Large intestine (tissue), 3 donors: ENCODE data around the gene ACVRL1. TPM values are rescaled to one million over a fixed set of nuclear protein-coding genes. Genes with fewer than 3 reads are reported as not detected.
"Not testable (repeated sequence)": the region's sequence is repeated elsewhere in the genome, so short reads cannot be mapped to it uniquely, and the experiment has no call there.

ENCODE experiments used
- DNase-seq, 2 donors: peaks; one replicate each; pipeline versions ENCODE4 v3.0.0 to v3.0.0-alpha.2; 2013
- H3K27ac ChIP-seq: one replicate; pipeline ENCODE4 v1.5.1; 2013; ENCODE audit warnings: low read length
- H3K27me3 ChIP-seq: 2 replicates; pipeline ENCODE4 v1.6.1; 2013; ENCODE audit warnings: low read length; ENCODE audit not compliant: control insufficient read depth, insufficient read depth
- H3K36me3 ChIP-seq: 2 replicates; pipeline ENCODE4 v1.6.1; 2013; ENCODE audit warnings: low read length; ENCODE audit not compliant: control insufficient read depth, insufficient read depth
- H3K4me1 ChIP-seq: one replicate; pipeline ENCODE4 v1.6.1; 2013; ENCODE audit warnings: low read length; ENCODE audit not compliant: control insufficient read depth, insufficient read depth
- H3K4me3 ChIP-seq: one replicate; pipeline ENCODE4 v1.5.1; 2013; ENCODE audit warnings: low read length
- H3K9me3 ChIP-seq: one replicate; pipeline ENCODE4 v1.6.1; 2013; ENCODE audit warnings: mild to moderate bottlenecking, low read depth, low read length, moderate library complexity; ENCODE audit not compliant: control insufficient read depth
- WGBS: methylation state at CpG from one replicate; pipeline ENCODE4 v1.1.5; 2013; ENCODE audit warnings: low lambda C conversion rate; ENCODE audit not compliant: insufficient coverage; 5-methylcytosine and 5-hydroxymethylcytosine counted together
- polyA plus RNA-seq: library from polyadenylated mRNA; unstranded; fragments of 120-200 nt; gene quantifications from one replicate; pipeline ENCODE4 v1.2.1, GENCODE V29; 2013

The ACVRL1 gene
- polyA plus RNA-seq, 1 donor: 17.7 TPM

GRCh38 chr12:51873251-51873994, 33.9 kb upstream of the ACVRL1 start:
- Histone ChIP-seq H3K4me1 (peaks cover 8% of the 10 kb centered on the region), H3K27ac (no peak overlapping the region), H3K9me3 (no peaks in the 10 kb centered on the region), H3K27me3 (peaks cover 18% of the 10 kb centered on the region), H3K4me3 (no peak overlapping the region), H3K36me3 (no peaks in the 10 kb centered on the region)
- no peak for DNase-seq
- WGBS: no CpG with 5 or more reads among the region's 8 CpGs

- Histone ChIP-seq H3K36me3 (no peaks in the 10 kb centered on the region), H3K4me1 (peaks cover 2% of the 10 kb centered on the region), H3K4me3 (no peak overlapping the region), H3K27ac (no peak overlapping the region), H3K9me3 (no peaks in the 10 kb centered on the region), H3K27me3 (peaks cover 12% of the 10 kb centered on the region)
- no peak for DNase-seq
- WGBS: 88% methylated on average over 1 of the region's 8 CpGs
These were observed 33.3 kb upstream of the ACVRL1 start for GRCh38 chr12:51874000-51874399.

GRCh38 chr12:51874486-51874885, 32.8 kb upstream of the ACVRL1 start:
- H3K27ac ChIP-seq: no peak overlapping the region
- H3K9me3 ChIP-seq: no peaks in the 10 kb centered on the region
- peaks cover 8% of the 10 kb centered on the region for H3K27me3 ChIP-seq
- H3K36me3 ChIP-seq: no peaks in the 10 kb centered on the region
- H3K4me3 ChIP-seq: no peak overlapping the region
- no peaks in the 10 kb centered on the region for H3K4me1 ChIP-seq
- WGBS: no CpG with 5 or more reads among the region's 4 CpGs
- DNase-seq: no peak

- Histone ChIP-seq H3K4me1 (no peaks in the 10 kb centered on the region), H3K4me3 (no peak overlapping the region), H3K27me3 (no peaks in the 10 kb centered on the region), H3K27ac (no peak overlapping the region), H3K9me3 (no peaks in the 10 kb centered on the region), H3K36me3 (no peaks in the 10 kb centered on the region)
- WGBS: no CpG with 5 or more reads among the region's 3 CpGs
- DNase-seq: no peak
These were observed 28.2 kb upstream of the ACVRL1 start for GRCh38 chr12:51879102-51879501.

GRCh38 chr12:51883295-51883694, 24.0 kb upstream of the ACVRL1 start:
- Histone ChIP-seq H3K4me3 (no peak overlapping the region), H3K4me1 (peaks cover 5% of the 10 kb centered on the region), H3K27ac (no peak overlapping the region), H3K36me3 (no peaks in the 10 kb centered on the region), H3K27me3 (no peaks in the 10 kb centered on the region), H3K9me3 (no peaks in the 10 kb centered on the region)
- no CpG with 5 or more reads among the region's 1 CpG for WGBS
- no peak for DNase-seq

- Histone ChIP-seq H3K27ac (no peak overlapping the region), H3K9me3 (no peaks in the 10 kb centered on the region), H3K36me3 (no peaks in the 10 kb centered on the region), H3K27me3 (no peaks in the 10 kb centered on the region), H3K4me1 (peaks cover 6% of the 10 kb centered on the region), H3K4me3 (no peak overlapping the region)
- DNase-seq: no peak
- WGBS: 75% methylated on average over 2 of the region's 4 CpGs
These were observed 23.2 kb upstream of the ACVRL1 start for GRCh38 chr12:51883998-51884675.

- no peak overlapping the region for H3K27ac ChIP-seq
- WGBS: 70% methylated on average over 2 of the region's 11 CpGs
- DNase-seq: peak; percentile 56 to 65
These were observed 22.6 kb upstream of the ACVRL1 start for GRCh38 chr12:51884676-51885229.

GRCh38 chr12:51885294-51886020, 21.8 kb upstream of the ACVRL1 start:
- H3K4me3 ChIP-seq, H3K36me3 ChIP-seq, H3K27me3 ChIP-seq, H3K27ac ChIP-seq, H3K9me3 ChIP-seq, H3K4me1 ChIP-seq, DNase-seq: not testable (repeated sequence)
- 93% methylated on average over 3 of the region's 10 CpGs for WGBS

More at GRCh38 chr12:51884676-51885229, 22.6 kb upstream of the ACVRL1 start:
- Histone ChIP-seq H3K4me1 (peaks cover 6% of the 10 kb centered on the region), H3K36me3 (no peaks in the 10 kb centered on the region), H3K27me3 (no peaks in the 10 kb centered on the region), H3K9me3 (no peaks in the 10 kb centered on the region), H3K4me3 (no peak overlapping the region)

- Histone ChIP-seq H3K4me1 (peaks cover 6% of the 10 kb centered on the region), H3K36me3 (no peaks in the 10 kb centered on the region), H3K4me3 (no peak overlapping the region), H3K9me3 (no peaks in the 10 kb centered on the region), H3K27ac (no peak overlapping the region), H3K27me3 (no peaks in the 10 kb centered on the region)
- peak; percentile 50 to 62 for DNase-seq
- 27% methylated on average over 2 of the region's 10 CpGs for WGBS
These were observed 21.1 kb upstream of the ACVRL1 start for GRCh38 chr12:51886021-51886710.
